GM21390 (cell line): ENCODE results near the gene SORL1.

Experiments used
- ATAC-seq: cut with Tn5 transposase; IDR thresholded peaks from one replicate; pipeline ENCODE4 v1.9.1; 2021; ENCODE audit not compliant: unreplicated experiment

SORL1 gene

DNA sequence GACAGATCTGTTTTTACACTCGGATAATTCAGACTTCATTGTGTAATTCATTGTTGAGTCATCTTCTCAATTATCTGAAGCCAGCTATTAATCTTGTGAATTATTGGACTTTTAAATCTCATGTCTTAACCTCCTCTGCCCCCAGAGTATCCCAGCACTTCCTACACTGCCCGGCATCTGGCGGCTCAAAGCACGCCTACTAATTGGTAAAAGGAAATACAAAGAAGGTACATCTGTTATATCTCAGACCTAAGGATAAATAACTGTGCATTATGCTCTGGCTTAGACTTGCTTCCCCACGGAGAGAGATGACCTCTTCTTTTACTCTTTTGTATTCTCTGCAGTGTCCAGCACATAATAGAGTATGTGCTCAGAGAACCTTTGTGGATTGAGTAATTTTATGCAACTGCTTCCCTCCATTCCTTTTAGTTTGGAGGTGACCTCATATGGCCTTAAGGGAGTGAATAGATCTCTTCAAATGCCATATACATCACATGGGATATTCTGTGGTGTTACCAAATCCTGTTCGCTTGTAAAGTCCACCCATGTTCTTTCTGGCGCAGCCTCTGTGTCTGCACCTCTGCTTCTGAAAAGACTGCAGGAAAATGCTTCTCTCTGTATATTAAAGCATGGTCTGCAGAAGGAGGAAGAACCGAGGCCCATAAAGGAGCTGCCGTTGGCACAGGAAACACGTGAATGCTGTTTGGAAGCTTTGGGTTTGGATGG, 126.3 kb downstream of the SORL1 start:
- ATAC-seq, result no peak

DNA sequence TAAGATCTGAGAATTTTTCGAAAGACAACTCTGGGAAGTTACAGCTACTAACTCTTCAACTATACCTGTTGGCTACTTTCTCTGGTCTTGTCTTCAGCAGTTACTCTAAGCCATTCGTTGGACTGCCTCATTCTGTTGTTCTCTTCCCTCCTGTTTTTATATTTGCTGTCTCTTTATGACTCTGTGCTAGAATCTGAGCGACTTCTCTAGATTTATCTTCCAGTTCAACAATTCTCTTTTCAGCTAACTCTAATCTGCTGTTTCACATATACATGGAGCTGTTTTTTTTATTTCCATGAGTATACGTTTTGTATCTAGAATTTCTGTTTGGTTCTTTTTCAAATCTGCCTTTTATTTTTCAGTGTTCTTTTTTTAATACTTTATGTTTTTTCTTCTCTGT, 128.0 kb downstream of the SORL1 start:
- no peak for ATAC-seq

DNA sequence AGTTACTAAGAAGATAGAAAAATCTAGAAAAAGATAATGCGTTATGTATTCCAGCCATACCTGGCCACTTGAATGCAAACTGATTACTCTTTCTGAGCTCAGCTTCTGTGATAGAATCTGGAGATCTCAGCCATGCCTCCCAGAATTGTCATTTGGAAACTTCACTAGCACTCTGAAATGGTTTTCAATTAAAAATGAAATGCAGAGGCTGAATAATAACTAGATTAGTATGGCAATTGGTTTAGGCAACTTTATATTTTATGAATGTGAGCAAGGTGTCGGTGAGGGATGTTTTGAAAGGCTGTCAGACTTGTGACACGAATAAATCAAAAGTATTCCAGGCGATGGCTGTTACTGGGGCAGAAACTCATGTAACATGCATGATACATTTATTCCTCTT, 129.5 kb downstream of the SORL1 start:
- no peak for ATAC-seq

DNA sequence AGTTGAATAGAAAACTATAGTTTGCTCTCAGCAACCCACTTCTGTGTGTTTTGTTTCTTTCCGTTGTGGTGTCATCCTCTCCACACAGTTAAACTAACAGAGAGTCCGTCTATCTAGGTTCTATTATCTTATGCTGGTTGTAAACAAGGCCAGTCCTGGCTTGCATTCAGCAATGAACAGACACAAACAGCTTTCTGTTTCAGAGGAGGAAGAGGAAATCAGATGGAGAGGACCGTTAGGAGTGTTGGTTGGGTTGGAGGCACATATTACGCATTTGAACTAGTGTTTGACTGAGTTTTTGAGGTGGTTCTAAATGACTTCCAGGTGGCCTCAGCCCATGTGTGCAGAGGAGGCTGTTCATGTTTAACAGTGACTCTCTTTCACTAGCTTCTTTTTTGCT, 130.2 kb downstream of the SORL1 start:
- no peak for ATAC-seq

DNA sequence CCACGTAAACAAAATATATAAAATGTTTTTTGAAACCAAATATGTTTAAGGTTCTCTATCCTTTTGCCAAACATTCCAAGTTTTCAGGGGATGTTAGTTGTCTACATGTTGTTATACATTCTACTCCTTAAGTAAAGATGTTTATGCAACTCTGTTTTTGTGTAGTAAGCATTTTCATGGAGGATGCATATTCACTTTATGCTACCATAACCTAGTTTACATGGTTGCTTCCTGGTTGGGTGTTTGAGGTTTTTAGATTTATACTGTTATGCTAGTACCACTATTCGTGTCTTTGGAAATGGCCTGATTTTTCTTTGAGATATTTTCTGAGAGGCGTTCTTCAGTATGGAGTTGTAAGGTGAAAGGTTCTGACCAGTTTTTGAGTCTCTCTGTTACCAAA, 131.7 kb downstream of the SORL1 start:
- ATAC-seq, result no peak

DNA sequence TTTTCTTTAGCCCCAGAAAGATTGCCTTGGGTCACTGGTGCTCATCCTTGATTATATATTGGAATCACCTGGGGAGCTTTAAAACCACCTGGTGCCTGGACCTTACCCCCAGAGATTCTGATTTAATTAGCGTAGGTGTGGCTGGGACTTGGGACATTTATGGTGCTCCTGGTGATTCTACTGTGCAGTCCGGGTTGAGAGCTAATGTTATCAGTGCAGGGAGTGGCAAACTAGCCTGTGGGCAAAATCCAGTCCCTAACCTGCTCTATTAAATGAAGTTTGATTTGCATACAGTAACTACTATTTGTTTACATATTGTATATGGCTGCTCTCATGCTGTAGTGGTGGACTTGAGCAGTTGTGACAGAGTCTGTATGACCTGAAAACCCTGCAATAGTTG, 134.6 kb downstream of the SORL1 start:
- no peak for ATAC-seq

DNA sequence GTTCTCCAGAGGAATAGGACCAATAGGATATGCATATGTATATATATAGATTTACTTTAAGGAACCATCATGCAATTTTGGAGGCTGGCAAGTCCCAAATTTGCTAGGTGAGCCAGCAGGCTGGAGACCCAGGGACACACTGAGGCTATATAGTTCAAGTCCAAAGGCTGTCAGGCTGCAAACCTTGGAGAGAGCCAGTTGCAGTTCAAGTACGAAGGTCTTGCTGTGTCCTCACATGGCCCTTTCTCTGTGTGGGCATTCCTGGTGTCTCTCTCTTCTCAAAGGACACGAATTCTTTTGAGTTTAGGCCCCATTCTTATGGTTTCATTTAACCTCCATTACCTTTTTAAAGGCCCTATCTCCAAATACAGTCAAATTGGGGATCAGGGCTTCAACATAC, 135.1 kb downstream of the SORL1 start:
- no peak for ATAC-seq

DNA sequence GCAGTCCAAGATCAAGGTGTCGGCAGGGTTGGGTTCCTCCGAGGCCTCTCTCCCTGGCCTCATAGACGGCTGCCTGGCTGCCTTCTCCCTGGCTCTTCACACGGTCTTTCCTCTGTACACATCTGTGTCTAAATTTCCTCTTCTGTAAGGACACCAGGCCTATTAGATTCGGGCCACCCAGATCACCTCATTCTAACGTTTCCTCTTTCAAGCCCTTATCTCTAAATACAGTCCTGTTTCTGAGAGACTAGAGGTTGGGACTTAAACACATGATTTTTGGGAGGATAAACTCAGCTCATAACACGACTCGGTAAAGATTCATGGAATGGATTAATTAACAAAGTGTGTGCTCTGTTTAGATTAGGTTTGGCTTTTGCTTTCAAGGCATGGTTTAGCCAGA, 136.6 kb downstream of the SORL1 start:
- ATAC-seq, result no peak

DNA sequence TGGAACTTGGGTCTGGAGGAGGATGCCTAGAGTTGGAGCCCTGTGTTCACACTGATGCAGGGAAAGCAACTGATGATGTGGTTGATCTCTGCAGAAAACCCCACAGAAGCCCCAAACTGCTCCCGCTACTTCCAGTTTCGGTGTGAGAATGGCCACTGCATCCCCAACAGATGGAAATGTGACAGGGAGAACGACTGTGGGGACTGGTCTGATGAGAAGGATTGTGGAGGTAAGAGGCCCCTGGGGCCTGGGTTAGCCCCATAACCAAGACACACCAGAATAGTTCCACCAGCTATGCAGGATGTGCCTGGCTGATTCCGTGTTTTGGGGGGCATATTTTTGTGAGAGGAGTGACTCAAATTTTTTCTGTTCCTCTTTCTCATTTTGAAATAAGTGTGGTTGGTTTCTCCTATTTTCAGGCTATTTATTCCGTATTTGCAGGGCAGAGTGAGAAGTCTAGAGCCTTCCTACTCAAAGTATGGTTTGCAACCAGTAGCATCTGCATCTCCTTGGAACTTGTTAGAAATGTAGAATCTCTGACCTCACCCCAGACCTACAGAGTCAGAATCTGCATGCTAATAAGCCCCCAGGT, 137.9 kb downstream of the SORL1 start:
- peak; percentile 79 for ATAC-seq

DNA sequence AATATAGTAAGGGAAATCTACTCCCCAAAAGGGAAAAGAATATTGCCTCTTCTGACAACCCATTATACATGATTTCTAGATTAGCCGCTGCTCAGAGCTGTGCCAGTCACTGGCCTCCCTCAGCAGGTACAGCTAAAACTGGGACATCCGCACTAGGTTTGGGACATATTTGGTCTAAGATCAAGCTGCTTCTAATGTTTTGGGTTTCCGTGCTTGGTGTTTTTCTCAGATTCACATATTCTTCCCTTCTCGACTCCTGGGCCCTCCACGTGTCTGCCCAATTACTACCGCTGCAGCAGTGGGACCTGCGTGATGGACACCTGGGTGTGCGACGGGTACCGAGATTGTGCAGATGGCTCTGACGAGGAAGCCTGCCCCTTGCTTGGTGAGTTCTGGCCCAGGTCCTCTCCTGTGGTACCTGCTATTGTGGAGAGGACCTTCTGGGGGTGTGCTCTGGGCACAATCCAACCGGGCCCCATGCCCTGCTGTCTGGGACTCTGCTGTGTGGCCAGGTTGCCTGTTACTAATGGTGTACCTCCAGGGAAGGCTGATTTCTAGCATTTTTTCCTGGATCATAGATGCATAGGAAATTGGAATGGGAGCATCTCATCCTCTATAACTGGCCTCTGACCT, 138.8 kb downstream of the SORL1 start:
- peak; percentile 1 for ATAC-seq

DNA sequence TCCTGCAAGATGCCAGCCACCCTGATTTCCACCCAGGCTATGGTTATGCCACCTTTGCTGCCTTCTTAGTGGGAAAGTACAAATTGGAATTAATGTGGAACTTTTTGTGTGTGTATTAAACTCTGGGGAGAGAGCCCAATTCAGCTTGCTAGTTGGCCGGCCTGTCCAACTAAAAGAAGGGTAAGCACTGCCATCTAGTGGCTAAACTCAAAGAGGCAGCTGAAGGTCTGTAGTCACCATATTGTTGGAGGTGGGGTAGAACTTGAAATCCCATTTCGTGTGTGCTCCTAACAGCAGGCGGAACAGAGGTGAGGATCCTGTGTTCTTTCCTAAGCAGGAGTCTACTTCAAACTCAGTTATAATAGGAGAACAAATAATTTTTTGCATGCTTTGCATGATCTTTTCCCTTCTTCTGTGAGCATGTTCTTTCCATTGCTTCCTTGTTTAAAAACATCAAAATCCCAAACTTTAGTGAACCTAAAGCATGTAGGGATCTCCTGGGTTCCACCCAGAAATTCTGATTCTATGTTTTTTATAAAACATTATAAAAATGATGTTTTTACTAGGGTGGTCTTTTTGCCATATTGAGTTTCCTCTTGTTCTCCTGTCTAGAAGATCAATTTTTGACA, 139.4 kb downstream of the SORL1 start:
- no peak for ATAC-seq

DNA sequence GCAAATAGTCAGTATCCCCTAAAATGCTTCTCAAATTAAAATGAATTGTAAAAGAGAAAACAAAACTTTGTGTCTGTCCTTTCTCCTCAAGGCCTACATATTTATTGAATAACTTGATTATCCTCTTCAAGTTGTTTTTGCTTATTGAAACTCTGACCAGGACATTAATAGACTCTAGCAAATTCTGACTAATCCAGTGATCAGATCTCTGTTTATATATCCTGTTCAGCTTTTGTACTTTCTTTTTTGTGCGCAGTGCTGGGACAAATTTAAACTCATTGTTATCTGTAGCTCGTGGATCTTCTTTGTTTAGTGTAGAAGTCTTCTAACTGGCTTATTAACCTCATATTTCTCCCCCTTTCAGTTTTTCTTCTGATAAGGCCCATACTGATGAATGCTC, 140.6 kb downstream of the SORL1 start:
- ATAC-seq, result peak; percentile 35

DNA sequence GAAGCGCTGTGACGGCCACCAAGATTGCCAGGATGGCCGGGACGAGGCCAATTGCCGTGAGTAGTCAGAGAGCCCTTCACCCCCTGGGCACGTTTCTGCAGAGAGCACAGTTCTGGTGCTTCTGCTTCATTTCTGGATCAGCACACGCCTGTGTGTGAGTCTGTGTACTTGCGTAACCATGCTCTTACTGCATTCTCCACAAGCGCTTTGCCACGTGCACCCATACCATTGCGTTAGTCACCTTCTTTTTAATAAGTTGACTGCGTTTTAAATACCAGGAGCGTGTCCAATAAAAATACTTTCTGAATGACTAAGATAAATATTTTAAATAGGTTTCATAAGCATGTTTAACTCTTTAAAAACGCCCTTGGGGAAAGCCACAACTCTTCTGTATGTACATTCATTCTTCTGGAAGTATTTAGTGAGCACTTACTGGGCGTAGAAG, 143.6 kb downstream of the SORL1 start:
- no peak for ATAC-seq

DNA sequence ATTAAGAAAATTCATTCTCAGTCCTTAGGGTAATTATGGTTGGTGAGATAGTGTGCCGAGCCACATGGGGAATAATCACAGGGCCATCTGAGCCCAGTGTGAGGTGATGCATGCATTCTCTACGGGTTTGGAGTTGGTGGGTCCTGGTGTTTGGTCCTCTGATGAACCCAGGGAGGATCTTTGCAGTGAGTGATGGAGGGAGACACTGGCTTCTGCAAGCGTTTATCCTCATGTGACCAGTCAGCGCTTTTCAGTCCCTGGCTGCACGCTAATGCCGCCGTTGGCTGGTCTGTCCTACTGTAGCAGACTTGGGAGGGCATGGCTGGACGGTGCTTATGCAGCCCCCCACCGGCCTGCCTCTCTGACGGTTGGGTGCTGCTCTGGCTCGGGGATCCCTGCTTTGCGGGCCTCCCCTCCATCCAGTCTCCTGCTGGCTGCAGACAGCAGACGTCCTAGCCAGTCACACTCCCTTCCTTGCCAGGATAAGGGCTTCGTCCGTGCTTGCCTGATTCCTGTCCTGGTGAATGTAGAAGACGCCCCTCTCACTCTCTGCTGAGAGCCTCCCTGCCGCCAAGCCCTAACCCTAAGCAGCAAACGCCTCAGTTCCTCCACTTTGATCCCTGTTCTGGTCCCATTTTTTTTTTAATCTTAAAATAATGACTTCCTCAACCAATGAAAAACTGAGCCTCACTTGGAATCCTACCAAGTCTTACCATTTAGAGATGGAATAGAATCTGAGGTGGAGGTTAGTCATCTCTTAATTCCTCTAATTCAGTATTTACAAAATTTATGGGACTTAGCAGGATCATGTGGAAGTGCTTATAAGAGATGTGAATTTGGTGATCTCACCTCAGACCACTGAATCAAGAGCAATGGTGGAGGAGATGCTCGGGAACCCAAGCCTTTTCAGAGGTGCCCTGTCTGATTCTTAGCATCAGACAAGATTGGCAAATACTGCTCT, 144.4 kb downstream of the SORL1 start:
- ATAC-seq, result no peak

DNA sequence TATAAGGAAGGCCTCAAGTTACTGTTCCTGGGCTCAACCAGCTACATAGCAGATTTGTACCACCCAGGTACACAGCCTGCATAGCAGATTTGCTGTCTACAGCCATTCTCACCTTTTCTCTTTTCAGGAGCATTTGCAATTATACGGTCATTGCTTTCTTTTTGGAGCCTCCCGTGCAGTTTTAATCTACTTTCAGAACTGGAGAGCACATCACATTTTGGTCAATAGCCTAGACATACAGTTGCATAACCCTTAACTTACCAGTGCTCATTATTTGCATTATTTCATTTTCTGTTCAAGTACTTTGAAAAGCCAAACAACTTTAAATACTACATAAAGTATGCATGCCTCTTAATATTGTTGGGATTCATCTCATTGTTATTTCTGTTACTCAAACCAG, 151.2 kb downstream of the SORL1 start:
- no peak for ATAC-seq

DNA sequence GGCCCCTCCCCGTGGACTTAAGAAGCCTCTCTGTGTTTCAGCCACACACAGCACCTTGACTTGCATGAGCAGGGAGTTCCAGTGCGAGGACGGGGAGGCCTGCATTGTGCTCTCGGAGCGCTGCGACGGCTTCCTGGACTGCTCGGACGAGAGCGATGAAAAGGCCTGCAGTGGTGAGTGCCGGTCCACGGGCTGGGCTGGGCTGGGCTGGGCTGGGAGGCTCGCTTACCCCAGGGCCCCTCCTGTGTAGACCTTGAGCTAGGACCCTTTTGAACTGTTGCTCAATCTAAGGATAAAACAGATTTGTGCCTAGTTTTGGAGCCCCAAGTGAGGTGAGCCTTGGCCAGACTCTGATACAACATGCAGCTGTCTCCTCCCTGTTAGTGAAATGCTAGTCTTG, 152.0 kb downstream of the SORL1 start:
- ATAC-seq, result no peak

DNA sequence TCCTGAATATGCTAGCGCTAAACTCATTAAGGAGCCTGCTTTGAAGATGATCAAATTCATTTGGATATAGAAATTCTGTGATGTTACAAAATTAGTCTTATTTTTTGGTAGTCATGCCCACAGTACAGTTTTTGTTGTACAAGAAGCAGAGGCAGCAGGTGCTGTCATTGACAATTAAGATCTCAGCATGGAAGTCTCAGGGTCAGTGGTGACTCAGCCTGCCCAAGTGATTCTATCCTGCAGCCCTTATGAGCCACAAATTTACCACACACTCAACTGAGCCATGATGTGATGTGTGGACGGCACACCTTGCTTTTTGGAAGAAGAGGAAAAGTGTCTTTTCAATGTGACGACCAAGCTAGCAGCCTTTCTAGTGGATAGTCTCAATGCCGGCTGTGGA, 154.2 kb downstream of the SORL1 start:
- ATAC-seq, result no peak

DNA sequence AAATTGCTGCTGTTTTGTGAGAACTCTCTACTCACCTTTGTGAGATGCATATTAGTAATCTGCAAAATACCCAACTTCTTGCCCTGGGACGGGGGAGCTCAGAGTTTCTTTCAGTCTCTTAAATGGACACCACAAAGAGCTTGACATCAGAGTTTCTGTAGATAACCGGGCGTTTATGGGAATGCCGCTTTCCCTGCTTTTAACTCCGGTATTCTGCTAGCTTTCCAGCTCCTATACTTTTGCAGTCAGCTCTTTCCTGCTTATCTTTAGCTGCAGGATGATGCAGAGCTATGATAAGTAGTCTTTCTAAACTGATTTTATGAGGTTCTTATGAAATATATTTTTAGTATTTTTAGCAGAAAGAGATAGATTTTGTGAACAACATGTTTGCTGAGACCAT, 155.2 kb downstream of the SORL1 start:
- ATAC-seq, result no peak

DNA sequence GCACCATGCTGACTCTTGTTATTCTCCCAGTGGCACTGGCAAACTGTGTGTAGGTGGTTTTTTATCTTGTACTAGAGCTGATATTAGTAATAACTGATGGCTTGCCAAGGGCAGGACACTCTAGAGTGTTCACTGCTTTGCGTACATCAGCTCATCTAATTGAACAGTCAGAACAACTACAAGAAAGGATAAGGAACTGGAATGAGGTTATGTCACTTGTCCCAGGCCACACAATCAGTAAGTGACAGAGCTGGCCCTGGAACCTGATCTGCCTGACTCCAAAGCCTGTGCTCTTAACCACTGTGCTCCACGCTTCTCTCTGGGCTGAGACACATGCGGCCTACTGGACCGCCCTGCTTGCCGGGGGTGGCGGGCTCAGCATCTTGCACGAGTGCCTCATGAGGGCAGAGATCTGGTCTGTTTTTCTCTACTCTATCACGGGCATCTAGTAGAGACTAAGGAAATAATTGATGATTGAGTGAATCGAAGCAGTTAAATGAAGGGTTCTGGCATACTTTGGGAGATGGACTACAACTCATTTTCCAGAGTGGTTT, 156.5 kb downstream of the SORL1 start:
- ATAC-seq, result no peak

DNA sequence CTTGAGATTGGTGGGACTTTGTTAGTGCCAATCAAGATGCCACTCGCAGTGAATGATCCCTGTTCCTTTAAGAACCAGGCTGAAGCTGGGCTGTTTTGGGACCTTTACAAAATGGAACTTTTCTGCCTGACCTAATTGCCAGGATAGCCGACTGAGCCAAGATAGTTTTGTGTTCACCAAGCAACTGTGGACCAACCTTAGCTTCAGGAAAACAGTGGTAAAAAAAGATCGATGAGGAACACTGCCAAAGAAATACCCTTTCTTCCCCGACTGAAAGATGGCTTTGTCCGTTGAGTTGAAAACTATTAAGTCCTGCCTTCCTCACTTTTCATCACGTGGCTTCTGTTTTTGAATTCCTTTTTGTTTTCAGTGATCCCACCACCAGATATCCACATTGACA, 158.6 kb downstream of the SORL1 start:
- ATAC-seq, result no peak

DNA sequence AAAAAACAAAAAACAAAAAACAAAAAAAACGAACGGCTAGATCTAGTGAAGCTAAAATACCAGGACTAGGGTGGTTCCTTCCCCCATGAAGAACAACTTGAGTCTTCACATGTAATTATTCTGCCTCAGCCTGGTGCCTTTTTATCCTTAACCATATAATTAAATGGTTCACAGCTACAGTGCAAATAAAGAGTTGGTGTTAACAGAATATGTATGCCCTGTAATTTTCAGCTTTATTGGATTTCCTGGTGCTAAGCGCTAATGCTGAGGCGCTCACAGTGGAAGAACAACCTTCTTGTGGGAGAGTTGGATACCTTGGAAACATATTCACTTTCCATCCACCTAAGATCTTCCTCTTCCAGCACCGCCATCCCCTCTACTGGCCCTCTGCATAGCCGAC, 159.1 kb downstream of the SORL1 start:
- no peak for ATAC-seq
